NCI-H146 treated with DMSO at 0.1 percent for 48 hours (cell line): ENCODE data around the gene TAF5L.
"Not testable (repeated sequence)": the region's sequence is repeated elsewhere in the genome, so short reads cannot be mapped to it uniquely, and the experiment has no call there.

Experiments
- DNase-seq: peaks from one replicate; lab custom pipeline; 2025; ENCODE audit not compliant: unreplicated experiment; lab: John Stamatoyannopoulos, UW

TAF5L gene

DNA sequence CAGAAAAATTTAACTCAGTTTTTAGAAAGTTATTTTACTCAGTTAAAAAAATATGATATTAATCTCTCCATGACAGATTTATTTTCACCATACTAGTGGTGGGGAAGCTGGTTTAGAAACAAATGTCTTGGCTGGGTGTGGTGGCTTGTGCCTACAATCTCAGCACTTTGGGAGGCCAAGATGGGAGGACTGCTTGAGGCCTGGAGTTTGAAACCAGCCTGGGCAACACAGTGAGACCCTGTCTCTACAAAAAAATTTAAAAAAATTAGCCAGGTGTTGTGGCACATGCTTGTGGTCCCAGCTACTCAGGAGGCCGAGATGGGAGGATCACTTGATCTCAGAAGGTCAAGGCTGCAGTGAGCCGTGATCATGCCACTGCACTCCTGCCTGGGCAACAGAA is 17.3 kb downstream of the TAF5L start:
- DNase-seq: no peak

DNA sequence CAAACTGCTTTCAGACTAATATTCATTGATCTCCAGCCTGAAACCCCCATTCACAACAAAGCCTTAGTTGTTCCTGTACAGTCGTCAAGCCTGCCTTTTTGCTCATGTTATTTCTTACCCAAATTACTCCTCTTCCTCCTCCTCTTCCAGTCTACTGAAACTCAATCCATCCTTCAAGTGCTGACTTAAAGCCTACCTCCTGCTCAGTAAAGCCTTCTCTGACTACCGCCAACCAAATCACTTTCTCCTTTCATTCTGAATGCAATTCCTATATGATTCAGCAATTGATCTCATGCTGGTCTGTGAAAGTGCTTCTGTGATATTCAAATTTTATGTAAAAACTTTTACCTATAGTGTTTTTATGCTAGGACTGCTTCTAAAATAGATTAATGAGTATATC is 18.6 kb downstream of the TAF5L start:
- DNase-seq: no peak

GRCh38 chr1:229603371-229604005 is 22.4 kb downstream of the TAF5L start:
- DNase-seq: no peak

GRCh38 chr1:229600229-229600628 is 25.7 kb downstream of the TAF5L start:
- no peak for DNase-seq

GRCh38 chr1:229599218-229599954 is 26.5 kb downstream of the TAF5L start:
- DNase-seq: no peak

DNA sequence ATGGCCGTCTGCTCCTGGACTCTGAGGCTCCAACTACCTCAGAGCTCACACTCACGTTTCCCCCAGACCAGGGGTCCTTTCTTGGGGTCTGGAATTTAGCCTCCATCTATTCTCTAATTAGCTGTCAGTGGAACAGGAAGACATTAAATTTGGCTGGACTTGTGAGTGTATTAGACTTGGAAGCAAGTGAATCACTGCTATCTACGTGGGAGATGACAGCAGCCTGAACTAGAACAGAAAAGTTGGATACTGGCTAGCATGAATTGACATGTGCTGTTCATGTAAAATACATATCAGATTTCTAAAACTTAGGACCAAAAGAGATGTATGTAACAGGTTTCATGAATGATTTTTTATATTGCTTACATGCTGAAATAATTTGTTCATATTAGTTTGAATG is 28.0 kb downstream of the TAF5L start:
- no peak for DNase-seq

DNA sequence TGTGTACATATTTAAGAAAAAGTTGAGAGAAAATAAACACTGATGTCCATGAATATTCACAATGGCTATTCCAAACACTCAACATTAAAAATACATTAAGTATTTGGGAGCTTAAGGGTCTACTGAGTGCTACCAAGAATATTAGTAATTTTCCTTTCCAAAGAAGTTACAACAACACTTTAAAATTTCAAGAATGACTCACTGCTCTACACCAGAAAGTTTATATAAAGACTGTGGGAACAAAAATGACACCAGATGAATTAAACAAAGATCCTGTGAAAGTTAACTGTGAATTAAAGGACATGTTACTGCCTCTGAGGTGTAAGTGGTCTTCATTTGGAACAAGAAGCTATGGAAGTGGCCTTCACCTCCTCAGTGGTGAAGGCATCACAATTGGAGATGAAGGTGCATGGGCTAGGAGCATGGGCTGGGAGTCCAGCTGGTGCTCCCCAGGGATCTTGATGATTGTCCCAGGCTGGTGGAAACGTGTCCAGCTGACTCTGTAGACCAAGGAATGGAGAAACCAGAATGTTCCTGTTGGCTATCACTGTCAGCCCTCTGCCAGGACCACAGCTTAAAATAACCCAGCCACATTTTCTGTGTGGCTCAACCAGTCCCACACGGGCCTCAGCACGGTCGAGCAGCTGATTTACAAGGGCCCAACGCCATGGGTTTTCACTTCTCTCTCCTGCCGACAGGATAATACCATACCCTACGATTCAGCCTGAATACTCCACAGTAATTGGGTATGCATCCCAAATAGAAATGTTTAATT is 28.8 kb downstream of the TAF5L start:
- DNase-seq: no peak

GRCh38 chr1:229595876-229596275 is 30.0 kb downstream of the TAF5L start:
- DNase-seq: not testable (repeated sequence)

- no peak for DNase-seq
Observed at GRCh38 chr1:229594227-229595008, 31.5 kb downstream of the TAF5L start.

GRCh38 chr1:229593800-229594199 is 32.1 kb downstream of the TAF5L start:
- DNase-seq: no peak

DNA sequence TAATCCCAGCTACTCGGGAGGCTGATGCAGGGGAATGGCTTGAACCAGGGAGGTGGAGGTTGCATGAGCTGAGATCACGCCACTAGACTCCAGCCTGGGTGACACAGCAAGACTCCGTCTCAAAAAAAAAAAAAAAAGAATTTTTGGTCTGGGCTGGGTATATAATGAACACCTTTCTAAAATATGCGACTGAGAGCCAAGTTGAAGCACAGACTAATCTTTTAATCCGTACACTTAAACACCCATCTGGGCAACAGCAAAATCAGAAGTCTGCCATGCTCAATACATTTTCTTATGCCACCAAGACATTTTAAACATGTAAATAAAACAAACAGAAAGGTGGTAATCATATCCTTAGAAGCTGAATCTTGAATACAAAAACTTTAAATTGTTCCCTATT is 35.8 kb downstream of the TAF5L start:
- DNase-seq: no peak

- no peak for DNase-seq
Observed at GRCh38 chr1:229585338-229585737, 40.6 kb downstream of the TAF5L start.

DNA sequence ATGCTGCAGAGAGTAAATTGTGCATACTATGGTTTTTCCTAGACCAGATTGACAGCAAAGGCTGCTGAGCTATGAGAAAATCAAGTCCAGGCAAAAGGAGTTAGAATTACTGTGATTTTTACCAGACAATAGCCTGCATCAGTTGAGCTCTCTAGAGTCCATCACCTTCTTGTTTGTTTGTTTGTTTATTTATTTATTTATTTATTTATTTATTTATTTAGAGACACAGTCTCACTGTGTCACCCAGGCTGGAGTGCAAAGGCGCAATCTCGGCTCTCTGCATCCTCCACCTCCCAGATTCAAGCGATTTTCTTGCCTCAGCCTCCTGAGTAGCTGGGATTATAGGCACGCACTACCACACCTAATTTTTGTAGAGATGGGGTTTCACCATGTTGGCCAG is 43.2 kb downstream of the TAF5L start:
- no peak for DNase-seq

GRCh38 chr1:229582011-229582694 is 43.8 kb downstream of the TAF5L start:
- no peak for DNase-seq

GRCh38 chr1:229581485-229581884 is 44.4 kb downstream of the TAF5L start:
- no peak for DNase-seq

GRCh38 chr1:229579059-229579673 is 46.8 kb downstream of the TAF5L start:
- DNase-seq: peak; percentile 65

GRCh38 chr1:229578168-229579058 is 47.5 kb downstream of the TAF5L start:
- no peak for DNase-seq

GRCh38 chr1:229574679-229575442 is 51.1 kb downstream of the TAF5L start:
- DNase-seq: no peak
